ENCODE results near the gene ADGRB2.
A peak's percentile ranks its signal among the peaks of the same experiment; 100 is the strongest.

The ADGRB2 gene

DNA sequence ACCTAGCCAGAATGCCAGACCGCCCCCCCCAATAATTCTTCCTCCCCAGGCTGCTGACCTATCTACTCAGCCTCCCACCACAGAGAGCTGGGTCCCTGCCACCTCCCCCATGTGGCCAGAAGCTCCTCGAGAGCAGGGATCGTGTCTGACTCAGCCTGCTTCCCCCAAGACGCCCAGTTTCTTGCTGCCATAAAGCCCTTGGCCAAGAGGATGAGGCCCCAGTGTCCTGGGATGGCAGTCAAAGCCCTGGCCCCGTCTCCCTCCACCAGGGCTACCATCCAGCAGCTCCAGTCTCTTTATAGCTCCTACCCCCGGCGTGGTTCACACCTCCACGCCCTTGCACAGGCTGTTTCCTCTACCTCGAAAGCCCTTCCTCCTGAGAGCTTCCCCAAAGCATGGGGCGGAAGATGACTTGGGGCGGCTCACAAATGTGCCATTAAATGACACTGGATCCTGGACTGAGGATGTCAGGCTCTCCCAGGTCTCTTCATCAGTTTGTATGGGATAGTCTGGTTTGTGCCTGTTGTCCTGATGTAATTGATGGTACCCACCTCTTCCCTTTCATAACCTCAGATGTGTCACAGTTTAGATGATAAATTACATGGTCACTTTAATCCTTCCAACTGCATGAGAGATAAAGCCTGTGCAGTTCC lies 13.2 kb downstream of the ADGRB2 start:
- no peak for DNase-seq (ENCODE audit: low read depth in 2 of 2)

DNA sequence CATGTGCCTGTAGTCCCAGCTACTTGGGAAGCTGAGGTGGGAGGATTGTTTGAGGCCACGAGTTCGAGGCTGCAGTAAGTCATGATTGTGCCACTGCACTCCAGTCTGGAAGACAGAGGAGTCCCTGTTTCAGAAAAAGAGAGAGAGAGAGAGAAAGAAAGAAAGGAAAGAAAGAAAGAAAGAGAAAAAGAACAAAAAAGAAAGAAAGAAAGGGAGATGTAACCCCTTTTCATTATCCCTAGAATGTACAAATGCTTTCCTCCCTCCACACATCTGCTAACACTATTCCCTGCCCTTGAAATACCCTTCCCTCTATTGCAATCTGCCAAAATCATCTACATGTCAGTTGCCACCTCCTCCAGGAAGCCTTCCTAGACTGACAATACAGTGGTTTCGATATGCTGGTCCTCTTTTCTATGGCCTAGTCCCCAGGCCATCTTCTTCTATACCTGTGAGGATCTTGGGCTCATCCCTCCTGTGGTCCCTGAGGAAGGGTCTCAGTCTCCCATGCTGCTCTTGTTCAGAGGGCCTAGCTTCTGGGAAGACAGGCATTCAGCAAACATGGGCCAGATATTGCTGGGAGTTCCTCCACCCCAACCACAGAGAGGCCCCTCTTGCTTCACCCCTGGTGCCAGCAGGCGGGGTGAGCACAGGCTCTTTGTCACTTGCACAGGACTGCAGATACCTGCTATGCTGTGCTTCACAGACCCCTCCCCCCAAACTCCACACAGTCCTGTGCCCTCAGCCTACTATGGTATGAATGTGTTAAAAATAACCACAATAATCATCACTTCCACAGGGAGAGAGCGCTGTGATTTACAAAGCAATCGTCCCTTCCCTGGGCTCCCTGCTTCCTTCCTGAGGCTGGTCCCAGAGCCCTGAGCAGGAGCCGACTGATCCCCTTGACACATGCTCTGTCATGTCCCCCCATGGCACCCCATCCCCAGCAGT lies 14.1 kb downstream of the ADGRB2 start:
- no peak for DNase-seq (ENCODE audit: low read depth in 2 of 2)

DNA sequence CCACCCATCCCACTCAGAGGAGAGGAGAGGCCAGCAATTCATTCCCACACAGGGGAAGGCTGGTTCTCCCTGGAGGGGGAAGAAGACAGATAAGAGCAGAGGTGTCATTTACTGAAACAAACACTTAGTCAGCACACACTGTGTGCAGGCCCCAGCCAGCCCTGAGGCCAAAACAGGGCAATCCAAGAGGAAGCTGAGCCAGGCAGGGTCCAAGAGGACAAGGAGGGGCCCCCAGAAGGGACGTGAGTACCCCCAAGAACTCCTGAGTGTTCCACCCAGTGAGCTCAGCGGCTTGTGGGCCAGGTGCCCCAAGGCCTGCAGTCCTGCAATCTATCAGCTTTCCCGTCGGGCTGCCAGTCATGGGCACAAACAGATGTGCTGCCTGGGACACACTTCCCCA lies 15.8 kb downstream of the ADGRB2 start:
- DNase-seq (ENCODE audit: low read depth in 2 of 2): no peak

DNA sequence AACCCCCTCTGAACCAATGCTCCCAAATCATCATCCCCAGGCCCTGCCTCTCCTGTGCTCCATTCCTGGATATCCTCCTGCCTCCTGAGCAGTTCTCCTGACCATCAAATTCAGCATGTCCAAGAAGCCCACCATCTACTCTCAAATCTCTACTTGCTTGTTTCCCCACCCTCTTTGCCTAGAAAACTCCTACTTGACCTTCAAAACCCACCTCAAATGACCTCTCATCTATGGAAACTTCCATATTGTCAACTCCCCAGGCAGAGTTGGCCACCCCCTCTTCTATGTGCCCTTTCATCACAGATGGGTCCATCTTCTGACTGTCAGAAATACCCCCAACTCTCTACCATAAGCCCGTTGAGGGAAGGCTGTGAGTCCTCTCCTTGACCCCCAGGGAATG lies 16.8 kb downstream of the ADGRB2 start:
- DNase-seq (ENCODE audit: low read depth in 2 of 2): no peak

DNA sequence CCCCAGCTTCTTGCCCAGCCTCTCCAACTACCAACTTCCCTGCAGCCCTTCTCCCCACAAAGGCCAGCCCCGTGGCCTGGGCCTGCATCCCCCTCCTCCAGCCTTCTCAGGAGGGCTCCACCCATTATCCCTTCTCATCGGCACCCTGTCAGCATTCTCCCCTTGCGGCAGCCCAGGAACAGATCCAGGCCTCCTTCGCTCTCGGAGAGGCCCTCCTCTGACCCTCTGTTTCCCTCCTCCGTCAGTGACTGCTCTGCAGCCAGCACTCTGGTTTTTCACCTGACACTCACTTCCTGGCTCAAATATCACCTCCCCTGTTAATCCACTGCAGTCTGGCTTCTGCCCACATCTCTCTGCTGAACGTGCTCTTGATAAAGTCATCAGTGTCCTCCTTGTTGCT lies 17.5 kb downstream of the ADGRB2 start:
- DNase-seq (ENCODE audit: low read depth in 2 of 2): no peak

DNA sequence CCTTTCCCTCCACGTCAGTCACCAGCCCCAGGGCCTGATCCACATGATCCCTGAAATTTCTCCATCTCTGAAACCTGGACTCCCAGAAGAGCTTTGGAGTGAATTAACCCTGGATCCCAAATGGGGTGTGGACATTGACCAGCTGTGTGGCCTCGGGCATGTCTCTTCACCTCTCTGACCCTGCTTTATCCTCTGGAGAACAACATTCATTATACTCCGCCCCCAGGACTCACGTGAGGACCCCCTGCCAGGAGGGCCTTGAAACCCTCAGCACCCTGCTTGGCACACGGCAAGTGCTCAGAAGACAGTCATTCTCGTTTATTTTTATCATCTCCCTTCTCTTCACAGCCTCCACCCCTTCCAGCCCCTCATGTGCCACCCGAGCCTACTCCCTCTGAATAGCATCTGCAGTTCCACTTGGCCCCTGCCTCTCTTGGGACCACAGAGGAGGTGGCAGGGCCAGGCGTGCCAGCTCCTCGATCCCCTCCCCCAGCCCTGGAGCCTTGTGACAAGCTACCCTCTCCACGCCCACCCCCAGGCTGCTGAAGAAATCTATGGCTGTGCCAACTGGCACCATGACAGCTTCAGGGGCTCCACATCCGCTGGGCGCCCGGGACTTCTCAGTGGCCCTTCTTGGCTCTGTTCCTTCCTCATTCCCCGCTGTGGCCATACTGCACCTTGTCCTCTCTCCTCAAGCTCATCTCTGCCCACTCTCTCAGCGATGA lies 18.0 kb downstream of the ADGRB2 start:
- DNase-seq (ENCODE audit: low read depth in 2 of 2): no peak

DNA sequence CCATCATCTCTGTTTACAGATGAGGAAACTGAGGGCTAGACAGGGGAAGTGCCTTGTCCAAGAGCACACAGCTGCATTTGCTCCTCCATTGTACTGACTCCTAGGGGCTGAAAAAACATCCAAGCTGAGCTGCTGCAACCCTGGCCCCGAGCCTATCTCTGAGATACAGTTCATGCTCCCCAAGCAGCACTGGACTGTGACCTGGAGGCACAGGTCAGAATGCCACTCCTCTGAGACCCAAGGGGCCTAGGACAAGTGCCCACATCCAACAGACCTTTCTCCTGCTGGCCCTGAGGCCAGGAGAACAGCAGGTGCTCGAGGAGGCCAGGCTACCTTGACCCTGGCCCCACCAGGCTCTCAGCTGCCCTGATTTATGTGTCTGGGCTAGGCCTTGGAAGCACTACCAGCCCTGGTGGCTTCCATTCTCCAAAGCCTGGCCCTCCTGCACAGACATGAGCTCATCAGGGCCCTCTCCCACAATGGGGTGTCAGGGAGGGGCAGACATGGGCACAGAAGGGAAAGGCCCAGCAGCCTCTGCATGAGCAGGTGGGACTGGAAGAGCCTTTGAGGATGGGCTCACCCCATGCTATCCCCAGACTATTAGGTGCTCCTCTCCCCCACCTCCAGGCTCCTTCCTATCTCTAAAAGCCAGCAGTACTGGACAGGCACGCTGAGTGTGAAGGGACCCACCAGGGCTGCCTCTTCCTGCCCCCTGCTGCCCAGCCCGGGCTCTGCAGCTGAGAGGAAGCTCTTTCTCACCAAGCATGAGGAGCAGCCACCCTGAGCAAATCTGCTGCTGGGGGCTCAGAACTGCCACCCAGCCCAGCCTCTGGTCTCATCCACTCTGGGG lies 18.8 kb downstream of the ADGRB2 start:
- DNase-seq (ENCODE audit: low read depth in 2 of 2): peak; percentile 56 to 57

DNA sequence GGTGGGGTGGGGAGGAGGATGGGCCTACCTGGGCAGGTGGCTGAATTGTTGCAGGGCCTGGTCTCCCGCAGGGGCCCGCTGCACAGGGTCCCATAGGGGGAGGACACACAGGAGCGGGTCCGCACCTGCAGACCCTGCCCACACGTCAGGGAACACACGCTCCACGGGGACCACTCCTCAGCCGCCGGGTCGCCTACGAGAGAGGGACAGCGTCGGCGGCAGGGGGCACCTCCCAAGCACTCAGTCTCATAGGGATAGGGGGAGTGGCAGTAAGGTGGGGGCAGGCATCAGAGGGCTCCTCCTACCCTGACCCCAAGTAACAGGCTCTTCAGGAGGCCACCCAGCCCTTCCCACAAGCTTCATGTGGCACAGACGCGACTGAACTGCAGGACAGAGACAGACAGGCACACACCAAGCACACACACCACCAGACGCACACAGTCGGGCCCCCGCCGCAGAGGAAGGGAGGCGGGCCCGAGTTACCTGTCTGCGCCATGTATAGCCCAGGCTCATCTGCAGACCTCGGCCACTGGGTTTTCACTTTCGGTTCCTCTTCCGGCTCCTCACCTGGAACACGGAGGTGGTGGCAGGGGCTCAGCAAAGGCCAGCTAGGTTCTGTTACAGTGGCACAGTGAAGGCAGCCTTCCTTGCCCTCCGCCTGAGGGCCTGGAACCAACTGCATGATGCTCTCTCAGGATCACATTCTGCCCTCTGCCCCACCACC lies 19.8 kb downstream of the ADGRB2 start:
- DNase-seq (ENCODE audit: low read depth in 2 of 2): no peak

DNA sequence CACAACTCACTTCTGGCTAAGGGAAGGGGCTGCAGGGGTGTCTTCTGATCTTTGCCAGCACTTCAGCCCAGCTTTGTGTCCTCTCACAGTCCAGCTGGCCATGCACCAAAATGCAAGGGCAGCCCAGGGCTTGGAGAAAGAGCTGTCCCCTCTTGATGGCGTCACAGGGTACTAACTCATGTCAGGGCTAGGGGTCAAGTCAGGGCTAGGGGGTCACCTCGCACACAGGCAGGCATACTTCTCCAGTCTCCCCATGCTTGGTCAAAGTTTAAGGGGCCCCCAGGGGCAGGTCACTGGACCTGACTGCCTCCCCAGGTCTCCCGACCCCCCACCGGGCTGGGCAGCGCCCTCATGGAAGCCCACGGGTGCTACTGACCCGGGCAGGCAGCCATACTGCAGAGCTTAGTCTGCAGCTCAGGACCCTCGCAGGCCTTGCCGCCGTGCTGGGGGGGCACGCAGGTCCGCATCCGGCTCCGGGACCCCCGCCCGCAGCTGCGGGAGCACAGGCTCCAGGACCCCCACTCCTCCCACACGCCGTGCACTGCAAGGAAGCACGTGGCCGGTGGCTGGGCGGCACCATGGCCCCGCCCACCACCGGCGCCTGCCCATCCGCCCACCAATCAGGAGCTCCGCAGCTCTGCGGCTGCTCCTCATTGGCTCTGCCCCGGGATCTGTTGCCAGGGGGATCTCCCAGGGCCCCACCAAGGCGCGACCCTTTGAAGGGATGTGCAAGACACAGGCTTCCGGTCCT lies 21.5 kb downstream of the ADGRB2 start:
- DNase-seq (ENCODE audit: low read depth in 2 of 2): no peak

DNA sequence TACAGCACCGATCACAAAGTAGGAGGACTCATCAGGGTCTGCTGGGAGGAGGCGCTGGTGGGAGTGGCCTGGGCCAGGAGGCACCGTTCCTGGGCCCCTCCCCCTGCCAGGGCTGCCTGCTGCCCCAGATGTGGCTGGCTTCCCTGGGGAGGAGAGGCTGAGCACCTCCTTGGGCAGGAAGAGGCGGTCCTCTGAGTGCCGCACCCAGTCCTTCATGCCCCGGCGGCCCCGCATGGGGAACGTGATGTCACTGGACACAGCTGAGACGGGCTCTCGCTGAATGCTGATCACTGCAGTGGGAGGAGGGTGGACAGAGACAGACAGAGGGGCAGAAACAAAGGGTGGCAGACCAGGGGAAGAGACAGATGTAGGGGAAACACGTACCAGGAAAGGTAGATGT lies 24.8 kb downstream of the ADGRB2 start:
- peak; percentile 34 to 41 for DNase-seq (ENCODE audit: low read depth in 2 of 2)

DNA sequence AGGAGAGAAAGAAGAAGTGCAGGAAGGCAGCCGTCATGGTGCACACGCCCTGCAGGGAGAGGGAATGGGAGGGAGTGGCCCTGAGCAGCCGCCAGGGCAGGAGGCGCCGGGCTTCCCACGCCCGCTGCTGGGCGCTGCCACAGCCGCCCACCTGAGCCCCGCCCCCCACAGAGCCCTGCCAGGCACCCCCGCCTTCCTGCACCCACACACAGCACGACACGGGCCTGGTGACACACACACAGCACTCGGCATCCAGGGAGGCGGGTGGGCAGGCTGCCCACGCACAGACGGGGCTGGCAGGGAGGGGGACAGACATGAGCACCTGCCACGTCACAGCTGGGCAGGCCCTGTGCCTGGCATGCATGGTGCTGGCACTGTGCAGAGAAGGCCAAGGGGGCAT lies 27.5 kb downstream of the ADGRB2 start:
- DNase-seq (ENCODE audit: low read depth in 2 of 2): no peak

DNA sequence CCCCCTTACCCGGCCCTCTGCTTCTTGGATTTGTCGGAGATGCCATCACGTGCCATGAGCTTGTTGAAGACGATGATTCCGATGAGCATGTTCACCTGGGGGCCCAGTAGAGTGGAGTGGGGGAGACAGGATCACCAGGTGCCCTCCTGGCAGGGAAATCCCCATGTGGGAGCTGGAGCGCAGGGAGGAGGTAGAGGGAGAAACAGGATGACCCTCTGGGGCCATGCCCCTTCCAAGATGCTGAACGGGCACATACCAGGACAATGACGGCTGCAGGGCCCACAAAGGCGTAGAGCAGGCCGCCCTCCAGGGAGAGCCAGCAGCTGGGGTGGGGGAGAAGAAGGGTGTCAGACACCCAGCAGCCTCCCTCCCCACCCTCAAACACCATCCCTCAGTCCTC lies 28.6 kb downstream of the ADGRB2 start:
- no peak for DNase-seq (ENCODE audit: low read depth in 2 of 2)

DNA sequence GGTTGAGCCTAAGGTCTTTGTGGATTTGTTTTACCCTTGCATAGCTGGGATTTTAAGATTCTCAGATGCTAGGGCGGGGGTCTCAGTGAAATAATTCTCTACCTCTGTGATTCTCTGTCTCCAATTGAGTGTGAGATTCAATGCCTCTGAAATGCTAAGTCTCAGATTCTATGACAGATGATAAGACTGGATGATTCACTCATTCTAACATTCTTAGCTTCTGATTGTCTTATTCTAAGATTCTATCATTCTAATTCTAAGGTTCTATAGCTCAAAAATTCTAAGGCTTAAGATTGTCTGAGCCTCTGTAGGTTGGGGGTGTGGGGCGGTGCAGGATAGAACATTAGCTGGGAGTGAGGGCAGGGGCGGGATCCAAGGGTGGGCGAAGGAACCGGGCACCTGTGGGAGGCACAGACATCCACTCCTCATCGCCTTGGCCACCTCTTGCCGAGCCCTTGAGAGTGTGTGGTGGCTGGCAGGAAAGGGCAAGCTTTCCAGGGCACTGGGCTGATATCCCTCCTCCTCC lies 29.5 kb downstream of the ADGRB2 start:
- no peak for DNase-seq (ENCODE audit: low read depth in 2 of 2)

DNA sequence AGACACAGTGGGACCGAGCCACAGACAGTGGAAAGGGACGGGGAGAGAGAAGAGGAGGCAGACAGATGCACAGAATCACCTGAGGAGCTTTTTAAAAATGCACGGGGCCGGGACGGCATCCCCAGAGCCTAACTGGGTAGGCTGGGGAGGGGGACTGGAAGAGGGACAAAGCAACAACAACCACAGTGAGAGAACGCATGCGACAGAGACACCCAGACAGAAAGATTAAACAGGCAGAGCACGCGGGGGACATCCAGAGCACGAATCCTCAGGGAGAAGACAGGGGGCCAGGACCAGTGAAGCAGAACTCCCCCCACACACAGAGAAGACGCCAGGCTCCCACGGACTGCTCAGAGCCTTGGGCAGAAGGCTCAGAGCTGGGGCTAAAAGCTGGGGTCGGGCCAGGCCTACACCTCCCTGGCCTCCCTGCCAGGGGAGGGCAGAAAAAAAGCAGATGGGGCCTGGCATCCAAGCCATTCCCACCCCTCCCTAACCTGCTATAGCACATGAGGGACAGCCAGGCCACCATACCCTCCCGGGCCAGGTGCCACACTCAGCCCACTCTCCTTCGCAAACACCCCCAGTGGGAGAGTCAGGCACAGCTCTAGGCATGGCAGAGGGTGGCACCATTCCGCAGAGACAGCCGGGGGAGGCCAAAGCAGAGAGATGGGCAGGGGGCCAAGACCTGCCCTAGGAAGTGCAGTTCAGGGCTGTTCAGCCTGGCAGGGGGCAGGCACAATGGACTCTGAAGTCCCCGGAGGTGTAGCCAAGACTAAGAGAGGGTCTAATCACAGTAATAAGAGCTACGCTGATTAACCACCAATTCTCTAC lies 30.5 kb downstream of the ADGRB2 start:
- DNase-seq (ENCODE audit: low read depth in 2 of 2): no peak

DNA sequence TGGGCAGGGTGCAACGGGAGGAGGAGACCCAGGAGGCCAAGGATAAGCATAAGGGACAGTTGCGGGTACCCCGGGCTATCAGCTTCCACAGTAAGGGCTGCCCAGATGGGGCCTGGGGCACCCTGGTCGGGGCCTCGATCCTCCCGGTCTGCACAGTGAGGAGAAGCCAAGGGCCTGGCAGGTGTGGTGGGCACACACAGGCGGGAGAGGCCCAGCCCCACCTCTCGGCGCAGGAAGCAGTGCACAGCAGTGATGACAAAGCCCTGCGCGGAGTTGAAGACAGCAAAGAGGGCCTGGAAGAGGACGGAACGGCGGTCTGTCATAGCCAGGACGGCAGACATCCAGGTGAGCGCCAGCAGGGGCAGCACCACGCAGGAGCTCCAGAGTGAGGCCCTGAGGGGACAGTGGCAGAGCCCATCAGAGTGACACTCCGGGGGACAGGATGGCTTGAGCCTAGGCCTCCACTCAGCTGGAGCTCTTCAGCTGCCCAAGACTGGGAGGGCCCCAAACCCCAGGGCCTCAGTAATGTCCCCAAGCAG lies 31.3 kb downstream of the ADGRB2 start:
- DNase-seq (ENCODE audit: low read depth in 2 of 2): no peak

DNA sequence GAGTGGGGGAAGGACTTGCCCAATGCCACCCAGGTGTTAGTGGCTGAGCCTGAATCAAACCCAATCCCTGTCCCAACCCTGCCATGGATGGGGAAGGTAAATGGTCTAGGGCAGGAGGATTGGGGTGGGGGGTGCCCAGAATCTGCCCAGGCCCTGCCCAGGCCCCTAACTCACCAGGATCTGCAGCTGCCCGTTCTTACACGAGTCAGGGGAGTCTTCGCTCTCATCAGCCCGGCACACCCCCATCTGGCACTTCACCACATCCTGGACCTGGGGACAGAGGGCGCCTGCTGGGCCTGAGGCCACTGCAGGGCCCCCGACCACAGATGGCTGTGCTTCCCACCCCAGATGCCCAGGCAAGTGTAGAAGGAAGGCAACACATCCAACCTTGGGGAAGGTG lies 31.8 kb downstream of the ADGRB2 start:
- DNase-seq (ENCODE audit: low read depth in 2 of 2): no peak

DNA sequence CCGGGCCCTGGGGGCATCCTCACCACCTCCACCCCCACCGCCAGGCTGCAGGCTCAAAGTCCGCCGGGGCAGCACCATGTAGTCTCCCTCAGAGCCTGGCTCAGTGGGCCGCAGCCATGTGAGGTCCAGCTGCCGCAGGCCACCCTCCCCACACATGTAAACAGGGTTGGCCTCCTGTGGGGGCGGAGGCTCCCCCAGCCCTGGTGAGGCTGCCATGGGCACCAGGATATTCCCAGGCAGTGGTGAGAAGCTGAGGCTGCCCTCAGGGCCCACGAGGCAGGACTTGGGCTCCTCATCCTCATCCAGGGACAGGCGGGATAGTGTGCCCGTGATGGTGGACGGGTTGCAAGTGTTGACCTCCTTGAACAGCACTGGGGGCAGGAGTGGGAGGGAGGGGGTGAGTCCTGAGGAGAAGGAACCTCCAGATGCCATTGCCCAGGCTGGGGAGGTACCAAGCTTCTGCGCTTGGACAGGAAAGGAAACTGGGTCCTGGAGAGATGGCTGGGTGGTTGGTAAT lies 33.0 kb downstream of the ADGRB2 start:
- DNase-seq (ENCODE audit: low read depth in 2 of 2): no peak

DNA sequence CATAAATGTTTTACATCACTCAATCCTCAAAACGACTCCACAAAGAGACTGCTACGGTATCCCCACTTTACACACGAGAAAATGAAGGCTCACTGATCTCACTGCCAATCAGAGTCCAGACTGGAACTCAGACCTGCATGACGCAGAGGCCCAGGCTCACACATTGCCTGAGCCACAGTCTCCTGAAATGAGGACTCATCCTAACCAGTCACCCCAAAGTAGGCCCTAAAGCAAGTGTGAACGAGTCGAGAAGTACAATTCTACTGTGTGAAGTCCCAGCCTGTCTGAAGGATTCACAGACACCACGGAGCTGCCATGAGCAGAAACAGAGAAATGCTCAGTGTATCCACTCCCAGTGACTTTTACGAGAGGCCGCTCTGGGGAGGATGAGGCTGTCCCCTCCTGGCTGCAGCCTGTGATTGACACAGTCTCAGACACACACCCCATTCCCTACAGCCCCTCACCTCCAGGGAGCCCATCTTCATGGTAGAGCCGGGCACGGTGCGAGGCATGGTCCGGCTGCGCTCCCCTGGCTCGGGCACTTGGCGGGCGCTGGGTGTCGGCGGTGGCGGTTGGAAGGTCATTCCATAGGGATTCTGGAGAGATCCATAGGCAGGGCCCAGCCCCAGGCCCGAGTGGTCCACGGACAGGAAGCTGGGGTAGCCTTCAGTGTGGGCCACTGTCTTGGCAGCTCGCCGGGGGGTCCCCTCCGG lies 33.6 kb downstream of the ADGRB2 start:
- DNase-seq (ENCODE audit: low read depth in 2 of 2): no peak

All from stimulated activated CD4-positive, alpha-beta T cell treated with anti-CD3 and anti-CD28 coated beads, Interleukin-4, amount 100 ng/mL, for 48 hours (primary cell).